HG02588 (cell line): ENCODE results near the gene GFY.

ENCODE experiments used
- ATAC-seq: cut with Tn5 transposase; IDR thresholded peaks from one replicate; pipeline ENCODE4 v1.9.1; 2021; ENCODE audit warnings: mild to moderate bottlenecking, moderate library complexity; ENCODE audit not compliant: unreplicated experiment

Gene GFY

GRCh38 chr19:49425178-49425577, at the start of gene GFY:
TSS of gene GFY (plus strand) at chr19:49425388. CDS start at chr19:49426431, 1,043 bp downstream.
- no peak for ATAC-seq

GRCh38 chr19:49378512-49378911, 46.7 kb upstream of the GFY start:
- no peak for ATAC-seq

GRCh38 chr19:49380391-49380790, 44.8 kb upstream of the GFY start:
- no peak for ATAC-seq

- no peak for ATAC-seq
Measured at GRCh38 chr19:49382639-49383038, 42.5 kb upstream of the GFY start.

GRCh38 chr19:49383599-49383998, 41.6 kb upstream of the GFY start:
- ATAC-seq: no peak

- no peak for ATAC-seq
Measured at GRCh38 chr19:49387936-49388372, 37.2 kb upstream of the GFY start, which contains the start of gene KASH5. TSS of gene KASH5 (plus strand) at chr19:49388249. CDS start at chr19:49390884, 2,635 bp downstream.

GRCh38 chr19:49389406-49389805, 35.8 kb upstream of the GFY start:
- no peak for ATAC-seq

GRCh38 chr19:49390131-49390928, 34.9 kb upstream of the GFY start:
- no peak for ATAC-seq

- ATAC-seq: no peak
Measured at GRCh38 chr19:49390929-49391359, 34.2 kb upstream of the GFY start.

- ATAC-seq: no peak
Measured at GRCh38 chr19:49391581-49392399, 33.4 kb upstream of the GFY start.

GRCh38 chr19:49393881-49394280, 31.3 kb upstream of the GFY start:
- no peak for ATAC-seq

- no peak for ATAC-seq
Measured at GRCh38 chr19:49395581-49396407, 29.4 kb upstream of the GFY start.

- no peak for ATAC-seq
Measured at GRCh38 chr19:49396738-49397505, 28.3 kb upstream of the GFY start.

- ATAC-seq: no peak
Measured at GRCh38 chr19:49398001-49398615, 27.1 kb upstream of the GFY start.

GRCh38 chr19:49398931-49399330, 26.3 kb upstream of the GFY start:
- no peak for ATAC-seq

- no peak for ATAC-seq
Measured at GRCh38 chr19:49400029-49400428, 25.2 kb upstream of the GFY start.

GRCh38 chr19:49403404-49404187, 21.6 kb upstream of the GFY start:
- ATAC-seq: no peak

GRCh38 chr19:49407079-49407478, 18.1 kb upstream of the GFY start:
- ATAC-seq: no peak

- no peak for ATAC-seq
Measured at GRCh38 chr19:49407482-49408015, 17.6 kb upstream of the GFY start.
